Prostate gland (tissue), 2 donors: ENCODE measurements around the gene ERAL1.
"Not testable (repeated sequence)": the region's sequence is repeated elsewhere in the genome, so short reads cannot be mapped to it uniquely, and the experiment has no call there.

Experiments
- CTCF ChIP-seq, 4 experiments: fragments of 200-600 bp in 2 of 4; fragments of 450-650 bp in 2 of 4; sonication (generic) in 2 of 4; IDR thresholded peaks; 1 replicate in 3 of 4; 2 replicates in 1 of 4; pipeline ENCODE4 v1.5.1; 2016 to 2019; ENCODE audit warnings: antibody characterized with exemption in 4 of 4, mild to moderate bottlenecking in 2 of 4, moderate library complexity in 2 of 4
- POLR2A ChIP-seq: fragments of 450-650 bp; IDR thresholded peaks from one replicate; pipeline ENCODE4 v1.6.1; 2016; ENCODE audit warnings: antibody characterized with exemption, mild to moderate bottlenecking

- not testable (repeated sequence) for TF ChIP-seq CTCF (IDR thresholded peaks at IDR 0.05); POLR2A
These were observed 38.7 kb downstream of the ERAL1 start for GRCh38 chr17:28893248-28894183.
